Astrocyte of the spinal cord (primary cell): ENCODE measurements around the gene HLA-B.

Experiments
- DNase-seq: peaks from one replicate; pipeline ENCODE4 v3.0.0; 2011; ENCODE audit warnings: low read depth, low spot score
- H3K4me3 ChIP-seq: 2 replicates; pipeline ENCODE4 v1.5.1; 2011; ENCODE audit warnings: low read depth, mild to moderate bottlenecking, low read length, moderate library complexity
- in situ Hi-C: cut with HindIII; loops from 2 replicates; pipeline ENCODE4 v1.10.0; 2017; ENCODE audit warnings: low sequenced_read_pairs
- TF ChIP-seq, protein P1 (sequence below): IDR thresholded peaks from 2 replicates; pipeline ENCODE4 v1.5.1; 2012; ENCODE audit warnings: low read depth, mild to moderate bottlenecking, low read length, inconsistent platforms

The HLA-B gene

DNA sequence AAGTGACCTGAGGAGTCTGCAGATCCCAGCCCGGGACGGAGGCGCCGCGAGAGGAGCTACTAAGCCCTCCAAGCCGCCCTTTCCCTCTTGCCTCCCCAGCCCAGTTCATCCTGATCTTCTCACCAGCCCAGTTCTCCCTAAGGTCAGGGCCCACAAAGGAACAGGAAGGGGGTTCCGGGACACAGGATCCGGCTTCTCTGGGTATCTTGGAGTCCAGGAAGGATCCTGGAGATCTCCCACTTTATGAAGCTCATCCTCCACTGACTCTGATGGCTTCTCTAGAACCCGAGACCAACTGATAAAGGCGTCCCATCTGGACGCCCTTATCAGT is 48.2 kb downstream of the HLA-B start:
- H3K4me3 ChIP-seq = no peak overlapping the region
- in situ Hi-C loops = no loop called here
- no peak for DNase-seq
- TF ChIP-seq, protein P1, sequence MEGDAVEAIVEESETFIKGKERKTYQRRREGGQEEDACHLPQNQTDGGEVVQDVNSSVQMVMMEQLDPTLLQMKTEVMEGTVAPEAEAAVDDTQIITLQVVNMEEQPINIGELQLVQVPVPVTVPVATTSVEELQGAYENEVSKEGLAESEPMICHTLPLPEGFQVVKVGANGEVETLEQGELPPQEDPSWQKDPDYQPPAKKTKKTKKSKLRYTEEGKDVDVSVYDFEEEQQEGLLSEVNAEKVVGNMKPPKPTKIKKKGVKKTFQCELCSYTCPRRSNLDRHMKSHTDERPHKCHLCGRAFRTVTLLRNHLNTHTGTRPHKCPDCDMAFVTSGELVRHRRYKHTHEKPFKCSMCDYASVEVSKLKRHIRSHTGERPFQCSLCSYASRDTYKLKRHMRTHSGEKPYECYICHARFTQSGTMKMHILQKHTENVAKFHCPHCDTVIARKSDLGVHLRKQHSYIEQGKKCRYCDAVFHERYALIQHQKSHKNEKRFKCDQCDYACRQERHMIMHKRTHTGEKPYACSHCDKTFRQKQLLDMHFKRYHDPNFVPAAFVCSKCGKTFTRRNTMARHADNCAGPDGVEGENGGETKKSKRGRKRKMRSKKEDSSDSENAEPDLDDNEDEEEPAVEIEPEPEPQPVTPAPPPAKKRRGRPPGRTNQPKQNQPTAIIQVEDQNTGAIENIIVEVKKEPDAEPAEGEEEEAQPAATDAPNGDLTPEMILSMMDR = no peak

DNA sequence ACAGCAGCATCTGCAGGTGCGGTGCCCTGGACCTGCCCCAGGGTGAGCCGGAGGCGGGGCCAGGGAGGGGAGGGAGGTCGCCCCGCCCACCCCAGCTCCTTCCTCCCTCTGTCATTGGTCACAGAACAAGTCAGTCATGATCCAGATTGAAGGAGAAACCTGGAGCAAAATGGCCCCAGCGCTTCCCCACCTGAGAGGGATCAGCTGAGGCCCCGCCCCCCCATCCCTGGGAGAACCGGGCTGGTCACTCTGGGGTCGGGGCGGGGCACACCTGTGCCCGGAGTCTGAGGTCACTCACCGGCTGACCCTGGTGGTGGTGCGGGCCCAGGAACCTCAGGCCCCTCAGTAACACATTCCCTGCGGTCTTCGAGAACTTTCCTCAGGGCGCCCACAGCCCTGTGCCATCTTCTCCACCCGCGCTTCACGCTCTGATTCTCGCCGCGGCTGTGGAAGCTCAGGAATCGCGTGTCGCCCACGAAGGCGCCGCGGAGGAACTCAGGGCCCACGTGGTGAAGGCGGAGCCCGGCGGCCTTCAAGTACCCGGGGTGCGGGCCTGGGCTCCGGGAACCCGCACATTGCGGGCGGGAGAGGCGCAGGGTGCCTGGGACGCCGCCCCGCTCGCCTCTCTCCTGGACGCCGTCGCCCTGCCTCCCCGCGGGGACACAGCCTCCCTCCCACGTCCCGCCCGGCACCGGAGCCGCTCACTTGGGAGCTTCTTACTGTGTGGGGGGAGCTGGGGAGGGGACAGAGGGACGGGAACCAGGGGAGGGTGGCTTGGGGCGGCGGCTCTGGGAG is 48.7 kb downstream of the HLA-B start:
- in situ Hi-C loops = no loop called here
- no peak overlapping the region for H3K4me3 ChIP-seq
- DNase-seq = no peak
- TF ChIP-seq, protein P1 = no peak

DNA sequence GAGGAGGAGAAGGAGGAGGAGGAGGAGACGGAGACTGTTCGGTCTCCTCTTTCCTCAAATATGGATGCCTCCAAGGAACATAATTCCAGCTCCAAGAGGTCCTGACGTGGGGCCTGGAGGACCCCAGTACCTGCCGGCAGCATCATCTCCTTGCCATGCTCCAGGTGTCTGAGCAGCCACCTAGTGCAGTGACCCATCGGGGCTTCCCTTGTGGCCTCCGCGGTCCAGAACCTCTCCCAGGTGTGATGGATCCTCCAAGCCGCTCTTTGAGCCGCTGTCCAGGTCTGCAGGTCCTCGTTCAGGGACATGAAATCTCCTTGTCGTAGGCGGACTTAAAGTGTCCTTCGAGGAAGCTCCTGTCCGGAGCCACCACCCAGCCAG is 49.3 kb downstream of the HLA-B start:
- no peak for DNase-seq
- in situ Hi-C loops = no loop called here

DNA sequence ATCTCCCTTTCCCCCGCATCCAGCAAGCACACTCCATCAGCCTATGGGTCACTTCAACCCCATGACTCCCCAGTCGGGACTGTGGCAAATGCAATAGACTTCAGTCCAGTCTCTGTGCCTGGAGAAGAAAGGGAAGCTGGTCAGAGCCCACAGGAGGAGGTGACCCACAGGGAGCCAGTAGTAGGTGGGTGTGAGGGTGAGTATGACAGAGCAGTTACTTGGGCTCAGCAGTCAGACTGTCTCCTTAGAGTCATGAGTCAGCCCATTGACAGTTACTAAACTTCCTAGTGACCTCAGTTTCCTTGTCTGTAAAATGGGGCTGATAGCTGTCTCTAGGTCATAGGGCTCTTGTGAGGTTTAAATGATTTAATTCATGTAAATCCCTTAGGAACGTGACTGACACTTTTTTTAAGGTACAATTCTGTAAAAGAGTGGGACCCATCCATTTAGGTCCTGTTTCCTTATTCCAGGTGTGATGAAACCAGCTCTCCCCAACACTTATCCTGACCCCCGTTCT is 51.2 kb downstream of the HLA-B start:
- DNase-seq = no peak
- TF ChIP-seq, protein P1 = no peak
- no peak overlapping the region for H3K4me3 ChIP-seq
- in situ Hi-C loops = no loop called here

More for the DNA sequence above, 49.3 kb downstream of the HLA-B start:
- TF ChIP-seq, protein P1 = no peak
- H3K4me3 ChIP-seq = no peak overlapping the region

DNA sequence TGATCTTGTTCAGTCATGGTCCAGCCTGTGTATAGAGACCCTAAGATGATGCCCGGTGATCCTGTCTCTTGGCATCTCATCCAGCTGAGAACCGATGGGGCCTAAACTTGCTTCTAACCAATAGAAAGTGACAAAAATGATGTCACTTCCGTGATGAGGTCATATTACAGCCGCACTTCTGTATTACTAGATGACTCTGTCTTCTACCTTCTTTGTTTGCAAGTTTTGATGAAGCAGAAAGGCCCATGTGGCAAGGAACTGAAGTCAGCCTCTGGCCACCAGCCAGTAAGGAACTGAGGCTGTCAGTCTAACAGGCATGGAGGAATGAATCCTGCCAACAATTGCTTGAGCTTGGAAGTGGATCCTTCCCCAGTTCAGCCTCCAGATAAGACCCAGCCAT is 52.3 kb downstream of the HLA-B start:
- no peak for DNase-seq
- TF ChIP-seq, protein P1 = no peak
- in situ Hi-C loops = no loop called here
- no peak overlapping the region for H3K4me3 ChIP-seq
